ENCODE data around the gene AP3B1. TPM values are rescaled to one million over a fixed set of nuclear protein-coding genes. Genes with fewer than 3 reads are reported as not detected.

The AP3B1 gene
- total RNA-seq, 1 experiment from 2014 or later, result 50.3 TPM

GRCh38 chr5:78331523-78332080, 37.1 kb upstream of the AP3B1 start (continued):
- TF ChIP-seq ZNF263 (CRISPR knock-in tag; IDR thresholded peaks at IDR 0.05; ENCODE audit: low read depth) (no peak), CBFB (CRISPR knock-in tag; IDR thresholded peaks at IDR 0.05; ENCODE audit: low read depth) (no peak), NFE2L1 (CRISPR knock-in tag; IDR thresholded peaks at IDR 0.05) (no peak), E2F5 (CRISPR knock-in tag; IDR thresholded peaks at IDR 0.05) (no peak), ZNF138 (CRISPR knock-in tag; conservative IDR thresholded peaks at IDR 0.05) (no peak), SOX15 (CRISPR knock-in tag; IDR thresholded peaks at IDR 0.05) (no peak), NR3C1 (CRISPR knock-in tag; conservative IDR thresholded peaks at IDR 0.05; ENCODE audit: low read depth) (no peak), ZNF219 (CRISPR knock-in tag; IDR thresholded peaks at IDR 0.05; ENCODE audit: borderline replicate concordance) (no peak), NFATC4 (CRISPR knock-in tag; IDR thresholded peaks at IDR 0.05) (no peak), ZNF416 (CRISPR knock-in tag; IDR thresholded peaks at IDR 0.05) (no peak)

GRCh38 chr5:78328585-78329173, 34.2 kb upstream of the AP3B1 start:
- H3K27ac Mint-ChIP-seq, result no peak overlapping the region
- no peak for ATAC-seq
- peaks cover 12% of the 10 kb centered on the region for H3K27me3 Mint-ChIP-seq (ENCODE audit: low read depth)
- ChIA-PET CTCF (interaction anchor here (0.6 to 2.0 kb wide), 5 partner anchors 8 to 204 kb away, joined by 3 to 8 read pairs (median 3); no protein-coding TSS in a partner anchor), POLR2A (no interaction called here)
- DNase-seq (ENCODE audit: low spot score), result no peak
- TF ChIP-seq MAX (CRISPR knock-in tag; IDR thresholded peaks at IDR 0.05) (no peak), NFE2L1 (CRISPR knock-in tag; IDR thresholded peaks at IDR 0.05) (0 out of 2 replicates have a peak, but pooled peaks have one; percentile 39)
- H3K4me1 Mint-ChIP-seq, result peaks cover 11% of the 10 kb centered on the region
- no peak overlapping the region for H3K4me3 Mint-ChIP-seq
- no peaks in the 10 kb centered on the region for H3K9me3 Mint-ChIP-seq
- H3K36me3 Mint-ChIP-seq, result no peaks in the 10 kb centered on the region

- CTCF ChIA-PET, result no interaction called here
- Mint-ChIP-seq H3K27ac (no peak overlapping the region), H3K9me3 (no peaks in the 10 kb centered on the region), H3K4me3 (no peak overlapping the region), H3K36me3 (no peaks in the 10 kb centered on the region), H3K27me3 (ENCODE audit: low read depth) (peaks cover 12% of the 10 kb centered on the region), H3K4me1 (peaks cover 11% of the 10 kb centered on the region)
- TF ChIP-seq PRRX2 (CRISPR knock-in tag; IDR thresholded peaks at IDR 0.05) (no peak), NFE2L1 (CRISPR knock-in tag; IDR thresholded peaks at IDR 0.05) (0 out of 2 replicates have a peak, but pooled peaks have one; percentile 20), EMX1 (CRISPR knock-in tag; IDR thresholded peaks at IDR 0.05) (no peak)
- POLR2A ChIA-PET, result no interaction called here
- ATAC-seq, result no peak
- DNase-seq (ENCODE audit: low spot score), result no peak
Observed at GRCh38 chr5:78327761-78328510, 33.4 kb upstream of the AP3B1 start.

- ATAC-seq (no peak), DNase-seq (ENCODE audit: low spot score) (no peak)
- TF ChIP-seq PRRX2 (CRISPR knock-in tag; IDR thresholded peaks at IDR 0.05), result no peak
- no peak for TF ChIP-seq ERG (CRISPR knock-in tag; IDR thresholded peaks at IDR 0.05)
- no peak for TF ChIP-seq AFF4 (CRISPR knock-in tag; IDR thresholded peaks at IDR 0.05; ENCODE audit: borderline replicate concordance)
- no peak for TF ChIP-seq ZNF281 (CRISPR knock-in tag; IDR thresholded peaks at IDR 0.05)
- no peak for TF ChIP-seq ATF6 (CRISPR knock-in tag; IDR thresholded peaks at IDR 0.05)
- Mint-ChIP-seq H3K9me3 (no peaks in the 10 kb centered on the region), H3K36me3 (no peaks in the 10 kb centered on the region), H3K27ac (no peak overlapping the region), H3K4me1 (peaks cover 11% of the 10 kb centered on the region), H3K27me3 (ENCODE audit: low read depth) (peaks cover 12% of the 10 kb centered on the region), H3K4me3 (no peak overlapping the region)
- ChIA-PET CTCF (no interaction called here), POLR2A (no interaction called here)
Observed at GRCh38 chr5:78326930-78327329, 32.4 kb upstream of the AP3B1 start.
